ENCODE results near the gene ATP2C2.

ATP2C2 gene

GRCh38 chr16:84479716-84480450 lies 111.5 kb downstream of the ATP2C2 start:
- no peaks in the 10 kb centered on the region for H3K27me3 ChIP-seq (ENCODE audit: control insufficient read depth in 1 of 2, insufficient read depth in 2 of 2, low read length in 2 of 2)
- H3K4me3 ChIP-seq (ENCODE audit: low read depth in 1 of 2, low read length in 2 of 2) = no peak overlapping the region
- H3K9me3 ChIP-seq (ENCODE audit: control insufficient read depth in 1 of 2, low read length in 2 of 2) = no peaks in the 10 kb centered on the region
- H3K36me3 ChIP-seq (ENCODE audit: control insufficient read depth in 1 of 2, insufficient read depth in 2 of 2, low read length in 2 of 2) = peaks cover 5 to 31% of the 10 kb centered on the region in 2 donors
- no peaks in the 10 kb centered on the region for H3K4me1 ChIP-seq (ENCODE audit: control insufficient read depth in 1 of 2, insufficient read depth in 2 of 2, low read length in 2 of 2)
- no peak overlapping the region for H3K9ac ChIP-seq (ENCODE audit: low read depth in 1 of 2, low read length in 2 of 2)
- no peak overlapping the region for H3K27ac ChIP-seq (ENCODE audit: low read depth, low read length)

GRCh38 chr16:84481051-84481735 lies 112.9 kb downstream of the ATP2C2 start:
- H3K9me3 ChIP-seq (ENCODE audit: control insufficient read depth in 1 of 2, low read length in 2 of 2) = no peaks in the 10 kb centered on the region
- no peak overlapping the region for H3K27ac ChIP-seq (ENCODE audit: low read depth, low read length)
- H3K4me3 ChIP-seq (ENCODE audit: low read depth in 1 of 2, low read length in 2 of 2) = no peak overlapping the region
- no peak overlapping the region for H3K9ac ChIP-seq (ENCODE audit: low read depth in 1 of 2, low read length in 2 of 2)
- no peaks in the 10 kb centered on the region for H3K27me3 ChIP-seq (ENCODE audit: control insufficient read depth in 1 of 2, insufficient read depth in 2 of 2, low read length in 2 of 2)
- peaks cover 6 to 40% of the 10 kb centered on the region in 2 donors for H3K36me3 ChIP-seq (ENCODE audit: control insufficient read depth in 1 of 2, insufficient read depth in 2 of 2, low read length in 2 of 2)
- H3K4me1 ChIP-seq (ENCODE audit: control insufficient read depth in 1 of 2, insufficient read depth in 2 of 2, low read length in 2 of 2) = no peaks in the 10 kb centered on the region

- Histone ChIP-seq H3K36me3 (ENCODE audit: control insufficient read depth in 1 of 2, insufficient read depth in 2 of 2, low read length in 2 of 2) (peaks cover 14 to 49% of the 10 kb centered on the region in 2 donors), H3K27me3 (ENCODE audit: control insufficient read depth in 1 of 2, insufficient read depth in 2 of 2, low read length in 2 of 2) (no peaks in the 10 kb centered on the region), H3K9ac (ENCODE audit: low read depth in 1 of 2, low read length in 2 of 2) (no peak overlapping the region), H3K4me1 (ENCODE audit: control insufficient read depth in 1 of 2, insufficient read depth in 2 of 2, low read length in 2 of 2) (no peaks in the 10 kb centered on the region), H3K4me3 (ENCODE audit: low read depth in 1 of 2, low read length in 2 of 2) (no peak overlapping the region), H3K9me3 (ENCODE audit: control insufficient read depth in 1 of 2, low read length in 2 of 2) (no peaks in the 10 kb centered on the region), H3K27ac (ENCODE audit: low read depth, low read length) (no peak overlapping the region)
Observed at GRCh38 chr16:84482001-84482891, 113.9 kb downstream of the ATP2C2 start.

DNA sequence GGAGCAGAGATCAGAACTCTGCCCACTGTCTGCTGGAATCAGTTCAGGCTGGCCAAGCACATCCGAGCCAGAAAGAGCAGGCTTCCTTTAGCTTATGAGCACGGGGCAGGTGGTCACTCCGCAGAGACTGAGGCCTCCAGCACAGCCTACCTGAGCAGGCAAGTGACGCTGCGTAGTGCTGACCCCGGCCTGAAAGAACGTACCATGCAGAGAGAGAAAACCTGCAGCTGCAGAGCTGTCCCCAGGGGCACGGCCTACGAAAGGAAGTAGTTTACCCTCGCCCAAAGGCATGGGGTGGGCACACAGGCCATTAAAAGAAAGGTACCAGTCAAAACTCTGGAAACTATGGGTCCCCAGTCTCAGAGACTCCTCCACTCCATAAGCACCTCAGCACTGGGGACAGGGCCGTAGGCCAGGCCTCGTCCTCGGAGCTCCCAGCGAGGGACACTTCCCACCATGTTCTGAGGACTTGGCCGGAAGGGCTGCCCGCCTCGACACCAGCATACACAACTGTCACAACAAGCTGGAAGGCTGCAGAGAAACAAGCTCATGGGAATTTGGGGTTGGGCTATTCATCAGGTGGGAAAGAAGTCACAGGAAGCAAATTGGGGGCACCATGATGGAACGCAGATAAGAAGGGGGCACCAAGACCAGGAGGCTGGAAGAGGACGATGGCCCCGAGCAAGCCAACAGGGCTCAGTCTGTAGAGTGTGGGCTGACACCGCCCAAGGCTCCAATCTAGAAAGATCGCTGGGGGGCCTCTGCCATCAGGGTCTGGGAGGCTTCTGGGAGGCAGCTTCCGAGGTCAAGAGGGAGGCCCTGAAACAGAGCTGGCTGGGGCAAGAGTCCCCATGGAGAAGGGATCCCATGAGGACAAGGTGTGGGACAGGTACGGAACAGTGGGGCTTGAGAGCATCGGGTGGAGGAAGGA lies 114.9 kb downstream of the ATP2C2 start:
- Histone ChIP-seq H3K27ac (ENCODE audit: low read depth, low read length) (no peak overlapping the region), H3K4me3 (ENCODE audit: low read depth in 1 of 2, low read length in 2 of 2) (no peak overlapping the region), H3K27me3 (ENCODE audit: control insufficient read depth in 1 of 2, insufficient read depth in 2 of 2, low read length in 2 of 2) (no peaks in the 10 kb centered on the region), H3K4me1 (ENCODE audit: control insufficient read depth in 1 of 2, insufficient read depth in 2 of 2, low read length in 2 of 2) (no peaks in the 10 kb centered on the region), H3K9ac (ENCODE audit: low read depth in 1 of 2, low read length in 2 of 2) (no peak overlapping the region), H3K36me3 (ENCODE audit: control insufficient read depth in 1 of 2, insufficient read depth in 2 of 2, low read length in 2 of 2) (peaks cover 14 to 54% of the 10 kb centered on the region in 2 donors), H3K9me3 (ENCODE audit: control insufficient read depth in 1 of 2, low read length in 2 of 2) (no peaks in the 10 kb centered on the region)

- H3K36me3 ChIP-seq (ENCODE audit: control insufficient read depth in 1 of 2, insufficient read depth in 2 of 2, low read length in 2 of 2) = peaks cover 14 to 51% of the 10 kb centered on the region in 2 donors
- H3K27me3 ChIP-seq (ENCODE audit: control insufficient read depth in 1 of 2, insufficient read depth in 2 of 2, low read length in 2 of 2) = no peaks in the 10 kb centered on the region
- H3K9me3 ChIP-seq (ENCODE audit: control insufficient read depth in 1 of 2, low read length in 2 of 2) = no peaks in the 10 kb centered on the region
- no peaks in the 10 kb centered on the region for H3K4me1 ChIP-seq (ENCODE audit: control insufficient read depth in 1 of 2, insufficient read depth in 2 of 2, low read length in 2 of 2)
- no peak overlapping the region for H3K27ac ChIP-seq (ENCODE audit: low read depth, low read length)
- H3K4me3 ChIP-seq (ENCODE audit: low read depth in 1 of 2, low read length in 2 of 2) = no peak overlapping the region
- H3K9ac ChIP-seq (ENCODE audit: low read depth in 1 of 2, low read length in 2 of 2) = no peak overlapping the region
Observed at GRCh38 chr16:84483882-84484565, 115.7 kb downstream of the ATP2C2 start.

DNA sequence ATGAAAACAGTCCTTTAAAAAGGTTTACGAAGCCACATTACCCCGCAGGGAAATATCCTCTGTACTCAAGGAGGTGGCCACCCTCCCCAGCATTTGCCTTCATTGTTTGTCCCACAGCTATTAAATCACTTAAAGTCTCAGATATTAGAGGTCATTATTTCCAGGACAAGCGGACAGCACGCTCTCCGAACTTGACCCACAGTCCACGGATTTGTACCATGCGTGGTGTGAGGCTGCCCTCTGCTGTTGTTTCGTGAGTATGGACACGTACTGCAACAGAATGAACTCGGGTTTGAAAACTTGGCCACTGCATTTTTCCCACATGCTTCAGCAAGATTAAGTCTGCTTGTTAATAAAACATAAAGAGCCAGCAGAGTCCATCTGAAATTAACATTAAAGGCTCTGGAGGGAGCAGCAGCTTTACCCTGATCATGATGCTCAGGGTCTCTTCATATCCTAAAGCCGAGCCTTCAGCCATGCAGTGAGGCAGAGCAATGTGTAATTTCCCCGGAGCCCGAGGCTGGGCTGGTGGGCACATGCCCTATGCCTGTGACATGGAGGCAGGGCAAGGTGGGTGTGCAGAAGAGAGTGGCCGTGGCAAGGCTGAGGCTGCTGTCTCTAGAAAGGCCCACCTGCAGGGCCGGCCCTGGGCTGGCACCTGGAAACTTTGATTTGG lies 116.4 kb downstream of the ATP2C2 start:
- Histone ChIP-seq H3K27ac (ENCODE audit: low read depth, low read length) (no peak overlapping the region), H3K9ac (ENCODE audit: low read depth in 1 of 2, low read length in 2 of 2) (no peak overlapping the region), H3K36me3 (ENCODE audit: control insufficient read depth in 1 of 2, insufficient read depth in 2 of 2, low read length in 2 of 2) (peaks cover 19 to 52% of the 10 kb centered on the region in 2 donors), H3K9me3 (ENCODE audit: control insufficient read depth in 1 of 2, low read length in 2 of 2) (no peaks in the 10 kb centered on the region), H3K4me3 (ENCODE audit: low read depth in 1 of 2, low read length in 2 of 2) (no peak overlapping the region), H3K27me3 (ENCODE audit: control insufficient read depth in 1 of 2, insufficient read depth in 2 of 2, low read length in 2 of 2) (no peaks in the 10 kb centered on the region), H3K4me1 (ENCODE audit: control insufficient read depth in 1 of 2, insufficient read depth in 2 of 2, low read length in 2 of 2) (no peaks in the 10 kb centered on the region)

- Histone ChIP-seq H3K9ac (ENCODE audit: low read depth in 1 of 2, low read length in 2 of 2) (no peak overlapping the region), H3K27me3 (ENCODE audit: control insufficient read depth in 1 of 2, insufficient read depth in 2 of 2, low read length in 2 of 2) (no peaks in the 10 kb centered on the region), H3K4me1 (ENCODE audit: control insufficient read depth in 1 of 2, insufficient read depth in 2 of 2, low read length in 2 of 2) (no peaks in the 10 kb centered on the region), H3K36me3 (ENCODE audit: control insufficient read depth in 1 of 2, insufficient read depth in 2 of 2, low read length in 2 of 2) (peaks cover 19 to 44% of the 10 kb centered on the region in 2 donors), H3K27ac (ENCODE audit: low read depth, low read length) (no peak overlapping the region), H3K9me3 (ENCODE audit: control insufficient read depth in 1 of 2, low read length in 2 of 2) (no peaks in the 10 kb centered on the region), H3K4me3 (ENCODE audit: low read depth in 1 of 2, low read length in 2 of 2) (no peak overlapping the region)
Observed at GRCh38 chr16:84485255-84486010, 117.1 kb downstream of the ATP2C2 start.

DNA sequence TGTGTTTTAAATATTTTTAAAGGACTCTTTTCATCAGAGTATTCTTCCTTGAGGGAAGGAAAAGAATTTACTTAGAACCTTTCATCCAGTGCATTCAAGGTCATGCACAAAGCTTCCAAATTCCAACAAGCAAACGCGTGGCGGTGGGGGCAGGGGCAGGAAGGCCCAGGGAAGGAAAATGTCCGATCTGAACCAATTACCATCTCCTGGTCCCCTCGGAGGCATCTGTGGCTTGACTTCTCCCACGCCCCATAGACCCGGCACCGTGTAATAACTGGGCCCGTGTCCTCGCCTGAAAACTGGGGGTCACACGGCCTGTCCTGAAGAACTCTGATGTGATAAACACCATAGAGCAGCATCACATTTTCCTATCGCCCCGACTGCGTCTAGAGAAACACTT lies 117.8 kb downstream of the ATP2C2 start:
- Histone ChIP-seq H3K27me3 (ENCODE audit: control insufficient read depth in 1 of 2, insufficient read depth in 2 of 2, low read length in 2 of 2) (no peaks in the 10 kb centered on the region), H3K4me3 (ENCODE audit: low read depth in 1 of 2, low read length in 2 of 2) (no peak overlapping the region), H3K27ac (ENCODE audit: low read depth, low read length) (no peak overlapping the region), H3K9me3 (ENCODE audit: control insufficient read depth in 1 of 2, low read length in 2 of 2) (no peaks in the 10 kb centered on the region), H3K9ac (ENCODE audit: low read depth in 1 of 2, low read length in 2 of 2) (no peak overlapping the region), H3K36me3 (ENCODE audit: control insufficient read depth in 1 of 2, insufficient read depth in 2 of 2, low read length in 2 of 2) (peaks cover 19 to 42% of the 10 kb centered on the region in 2 donors), H3K4me1 (ENCODE audit: control insufficient read depth in 1 of 2, insufficient read depth in 2 of 2, low read length in 2 of 2) (no peaks in the 10 kb centered on the region)

All from duodenal mucosa (tissue), 2 donors.